ENCODE results near the gene SUSD6.

SUSD6 gene

GRCh38 chr14:69654116-69654515 lies 42.7 kb downstream of the SUSD6 start:
- H3F3A ChIP-seq (ENCODE audit: insufficient read depth, low read length): no peaks in the 10 kb centered on the region
- no peaks in the 10 kb centered on the region for H3K27me3 ChIP-seq (replicated peaks; ENCODE audit: insufficient read depth, low read length)
- no peak for TF ChIP-seq EZH2phosphoT487 (IDR thresholded peaks at IDR 0.05; ENCODE audit: low read length)
- TF ChIP-seq EZH2 (optimal IDR thresholded peaks at IDR 0.05; ENCODE audit: low read depth, low read length): no peak
- no peak for TF ChIP-seq CTCF (IDR thresholded peaks at IDR 0.05; ENCODE audit: low read length)
- no peak overlapping the region for H3K27ac ChIP-seq (ENCODE audit: low read length)
- H3K36me3 ChIP-seq (replicated peaks; ENCODE audit: insufficient read depth, low read length): no peaks in the 10 kb centered on the region
- H3K4me2 ChIP-seq (ENCODE audit: low read depth, low read length): no peak overlapping the region
- H3K4me3 ChIP-seq (ENCODE audit: low read length): no peak overlapping the region
- no peaks in the 10 kb centered on the region for H4K20me1 ChIP-seq (ENCODE audit: insufficient read depth, low read length)
- peaks cover 79% of the 10 kb centered on the region for H3K79me2 ChIP-seq (ENCODE audit: low read length)
- H3K4me1 ChIP-seq (ENCODE audit: low read length): no peaks in the 10 kb centered on the region
- H3K9me3 ChIP-seq (replicated peaks; ENCODE audit: insufficient read depth, low read length): no peaks in the 10 kb centered on the region
- no peak overlapping the region for H3K9ac ChIP-seq (ENCODE audit: low read length)
- no peak overlapping the region for H2AFZ ChIP-seq (ENCODE audit: low read length)
- DNase-seq: no peak
- H3K9me2 ChIP-seq (replicated peaks; ENCODE audit: insufficient read depth, low read length): no peaks in the 10 kb centered on the region

GRCh38 chr14:69657950-69658355 lies 46.6 kb downstream of the SUSD6 start:
- no peaks in the 10 kb centered on the region for H3K9me2 ChIP-seq (replicated peaks; ENCODE audit: insufficient read depth, low read length)
- H3K9me3 ChIP-seq (replicated peaks; ENCODE audit: insufficient read depth, low read length): no peaks in the 10 kb centered on the region
- no peaks in the 10 kb centered on the region for H3K36me3 ChIP-seq (replicated peaks; ENCODE audit: insufficient read depth, low read length)
- no peak overlapping the region for H3K4me2 ChIP-seq (ENCODE audit: low read depth, low read length)
- peaks cover 70% of the 10 kb centered on the region for H3K79me2 ChIP-seq (ENCODE audit: low read length)
- no peaks in the 10 kb centered on the region for H3F3A ChIP-seq (ENCODE audit: insufficient read depth, low read length)
- H3K27me3 ChIP-seq (replicated peaks; ENCODE audit: insufficient read depth, low read length): no peaks in the 10 kb centered on the region
- H3K4me1 ChIP-seq (ENCODE audit: low read length): no peaks in the 10 kb centered on the region
- H3K9ac ChIP-seq (ENCODE audit: low read length): no peak overlapping the region
- no peak overlapping the region for H3K27ac ChIP-seq (ENCODE audit: low read length)
- H4K20me1 ChIP-seq (ENCODE audit: insufficient read depth, low read length): no peaks in the 10 kb centered on the region
- no peak for DNase-seq
- no peak overlapping the region for H2AFZ ChIP-seq (ENCODE audit: low read length)
- TF ChIP-seq EZH2 (optimal IDR thresholded peaks at IDR 0.05; ENCODE audit: low read depth, low read length) (no peak), EZH2phosphoT487 (IDR thresholded peaks at IDR 0.05; ENCODE audit: low read length) (no peak), CTCF (IDR thresholded peaks at IDR 0.05; ENCODE audit: low read length) (no peak)
- no peak overlapping the region for H3K4me3 ChIP-seq (ENCODE audit: low read length)

- TF ChIP-seq CTCF (IDR thresholded peaks at IDR 0.05; ENCODE audit: low read length): no peak
- no peak for TF ChIP-seq EZH2 (optimal IDR thresholded peaks at IDR 0.05; ENCODE audit: low read depth, low read length)
- TF ChIP-seq EZH2phosphoT487 (IDR thresholded peaks at IDR 0.05; ENCODE audit: low read length): no peak
Observed at GRCh38 chr14:69658664-69659261, 47.4 kb downstream of the SUSD6 start.

More at GRCh38 chr14:69658664-69659261, 47.4 kb downstream of the SUSD6 start:
- H3F3A ChIP-seq (ENCODE audit: insufficient read depth, low read length): no peaks in the 10 kb centered on the region
- no peaks in the 10 kb centered on the region for H3K9me3 ChIP-seq (replicated peaks; ENCODE audit: insufficient read depth, low read length)
- no peak for DNase-seq
- no peak overlapping the region for H3K9ac ChIP-seq (ENCODE audit: low read length)
- no peaks in the 10 kb centered on the region for H3K9me2 ChIP-seq (replicated peaks; ENCODE audit: insufficient read depth, low read length)
- no peaks in the 10 kb centered on the region for H3K4me1 ChIP-seq (ENCODE audit: low read length)
- peaks cover 70% of the 10 kb centered on the region for H3K79me2 ChIP-seq (ENCODE audit: low read length)
- H2AFZ ChIP-seq (ENCODE audit: low read length): no peak overlapping the region
- no peaks in the 10 kb centered on the region for H4K20me1 ChIP-seq (ENCODE audit: insufficient read depth, low read length)
- H3K4me2 ChIP-seq (ENCODE audit: low read depth, low read length): no peak overlapping the region
- no peaks in the 10 kb centered on the region for H3K36me3 ChIP-seq (replicated peaks; ENCODE audit: insufficient read depth, low read length)
- no peak overlapping the region for H3K4me3 ChIP-seq (ENCODE audit: low read length)
- H3K27ac ChIP-seq (ENCODE audit: low read length): no peak overlapping the region
- H3K27me3 ChIP-seq (replicated peaks; ENCODE audit: insufficient read depth, low read length): no peaks in the 10 kb centered on the region

All from MM.1S (cell line).